Measurements from ENCODE around the gene RSPH9.
"Not testable (repeated sequence)": the region's sequence is repeated elsewhere in the genome, so short reads cannot be mapped to it uniquely, and the experiment has no call there.

RSPH9 gene

GRCh38 chr6:43687079-43687436 lies 42.2 kb downstream of the RSPH9 start:
- DNase-seq (ENCODE audit: low spot score), result no peak

- peak; percentile 87 for DNase-seq (ENCODE audit: low spot score)
Measured at GRCh38 chr6:43687437-43688347, 42.9 kb downstream of the RSPH9 start, which contains the start of gene MRPS18A. MRPS18A (minus strand) TSS chr6:43687791; CDS start chr6:43687779, 12 bp downstream.

GRCh38 chr6:43689421-43689820 lies 44.6 kb downstream of the RSPH9 start:
- no peak for DNase-seq (ENCODE audit: low spot score)

GRCh38 chr6:43695215-43695966 lies 50.6 kb downstream of the RSPH9 start:
- no peak for DNase-seq (ENCODE audit: low spot score)

- no peak for DNase-seq (ENCODE audit: low spot score)
Measured at GRCh38 chr6:43695967-43696291, 51.1 kb downstream of the RSPH9 start.

GRCh38 chr6:43697421-43697820 lies 52.6 kb downstream of the RSPH9 start:
- no peak for DNase-seq (ENCODE audit: low spot score)

- no peak for DNase-seq (ENCODE audit: low spot score)
Measured at GRCh38 chr6:43698584-43699349, 53.9 kb downstream of the RSPH9 start.

- DNase-seq (ENCODE audit: low spot score), result no peak
Measured at GRCh38 chr6:43699564-43700186, 54.8 kb downstream of the RSPH9 start.

- DNase-seq (ENCODE audit: low spot score), result not testable (repeated sequence)
Measured at GRCh38 chr6:43700939-43701560, 56.2 kb downstream of the RSPH9 start.

GRCh38 chr6:43702171-43702533 lies 57.3 kb downstream of the RSPH9 start:
- no peak for DNase-seq (ENCODE audit: low spot score)

GRCh38 chr6:43702534-43703440 lies 58.0 kb downstream of the RSPH9 start:
- no peak for DNase-seq (ENCODE audit: low spot score)

GRCh38 chr6:43703512-43704429 lies 58.9 kb downstream of the RSPH9 start:
- DNase-seq (ENCODE audit: low spot score), result no peak

- DNase-seq (ENCODE audit: low spot score), result no peak
Measured at GRCh38 chr6:43705996-43706395, 61.2 kb downstream of the RSPH9 start.

- DNase-seq (ENCODE audit: low spot score), result no peak
Measured at GRCh38 chr6:43706788-43707187, 62.0 kb downstream of the RSPH9 start.

GRCh38 chr6:43707269-43707668 lies 62.4 kb downstream of the RSPH9 start:
- DNase-seq (ENCODE audit: low spot score), result no peak

- DNase-seq (ENCODE audit: low spot score), result no peak
Measured at GRCh38 chr6:43707767-43708166, 62.9 kb downstream of the RSPH9 start.

GRCh38 chr6:43708860-43709653 lies 64.2 kb downstream of the RSPH9 start:
- no peak for DNase-seq (ENCODE audit: low spot score)

- no peak for DNase-seq (ENCODE audit: low spot score)
Measured at GRCh38 chr6:43709654-43710303, 64.9 kb downstream of the RSPH9 start.

All from Ammon's horn (tissue), 1 donor.